NCI-H146 (cell line): Measurements from ENCODE around the gene CNIH2.

Experiments
- DNase-seq: peaks from one replicate; lab custom pipeline; 2025; lab: John Stamatoyannopoulos, UW

CNIH2 gene

DNA sequence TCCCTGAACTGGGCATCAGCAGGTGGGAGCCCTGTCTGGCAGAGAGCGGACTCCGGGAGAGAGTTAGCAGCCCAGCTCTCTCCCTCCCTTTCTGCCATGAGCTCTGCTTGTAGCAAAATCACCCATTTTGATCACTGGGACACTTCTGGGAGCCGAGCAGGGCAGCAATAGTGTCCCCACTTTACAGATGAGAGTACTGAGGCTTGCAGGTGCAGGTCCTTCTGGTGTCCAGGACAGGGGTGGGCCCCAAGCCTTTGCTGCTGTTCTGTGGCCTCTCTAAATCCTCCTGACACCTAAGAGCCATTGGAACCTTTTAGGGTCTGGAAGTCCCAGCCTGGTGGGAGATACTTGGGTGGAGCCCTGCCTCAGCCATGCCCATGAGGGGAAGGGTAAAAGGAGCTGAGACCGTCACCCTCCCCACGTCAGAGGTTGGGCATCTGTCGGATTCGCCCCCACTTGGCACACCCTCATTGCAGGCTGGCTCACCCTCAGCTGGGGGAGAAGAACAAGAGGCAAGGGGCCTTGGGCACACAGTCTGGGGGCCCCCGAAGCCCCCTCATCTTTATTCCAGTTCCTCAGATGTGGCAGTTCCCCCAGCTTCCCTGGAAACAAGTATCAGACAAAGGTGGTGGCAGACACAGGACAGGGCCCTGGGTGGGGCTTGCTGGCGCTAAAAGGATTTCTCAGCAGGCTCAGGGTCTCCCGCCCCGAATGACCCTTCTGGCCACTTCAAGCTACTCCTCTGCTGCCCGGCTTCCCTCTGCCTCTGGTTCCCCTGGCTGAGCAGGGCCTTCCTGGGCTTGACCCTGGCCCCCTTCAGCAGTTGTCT lies 53.8 kb downstream of the CNIH2 start:
- no peak for DNase-seq

DNA sequence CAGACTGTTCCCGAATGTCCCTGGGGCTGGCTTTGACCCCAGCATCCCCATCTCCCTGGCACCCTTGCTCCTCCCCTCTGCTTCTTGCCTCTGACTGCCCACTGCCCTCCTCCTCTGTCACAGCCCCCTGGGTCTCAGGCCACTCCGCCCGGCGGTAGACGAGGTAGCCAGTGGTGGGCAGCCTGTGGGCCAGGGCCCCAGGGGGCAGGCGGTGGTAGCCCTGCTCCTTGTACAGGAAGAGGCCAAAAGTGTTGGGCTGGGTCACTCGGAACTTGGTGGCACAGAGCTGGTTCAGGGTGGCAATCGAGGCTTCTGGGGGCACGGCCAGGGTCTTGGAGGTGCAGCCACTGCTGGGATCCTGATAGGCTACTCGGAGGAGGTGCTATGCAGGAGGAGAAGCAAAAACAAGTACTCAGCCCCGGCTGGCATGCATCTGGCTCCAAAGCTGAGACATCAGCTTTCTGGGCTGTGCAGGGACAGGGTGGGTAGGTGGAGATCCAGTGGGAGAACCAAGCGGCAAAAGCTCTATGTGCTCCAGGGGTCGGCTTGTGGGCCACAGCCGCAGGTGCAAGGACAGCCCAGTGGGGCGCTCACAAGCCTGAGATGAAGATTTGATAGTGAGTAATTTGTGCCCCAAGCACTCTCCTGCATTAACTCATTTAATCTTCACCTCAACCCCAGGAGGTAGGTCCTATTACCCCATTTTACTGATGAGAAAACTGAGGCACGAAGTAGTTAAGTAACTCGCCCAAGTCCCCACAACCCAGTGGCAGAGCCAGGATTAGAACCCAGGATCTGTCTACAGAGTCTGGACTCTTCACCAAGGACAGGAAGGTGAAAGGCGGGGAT lies 54.6 kb downstream of the CNIH2 start:
- DNase-seq: no peak

DNA sequence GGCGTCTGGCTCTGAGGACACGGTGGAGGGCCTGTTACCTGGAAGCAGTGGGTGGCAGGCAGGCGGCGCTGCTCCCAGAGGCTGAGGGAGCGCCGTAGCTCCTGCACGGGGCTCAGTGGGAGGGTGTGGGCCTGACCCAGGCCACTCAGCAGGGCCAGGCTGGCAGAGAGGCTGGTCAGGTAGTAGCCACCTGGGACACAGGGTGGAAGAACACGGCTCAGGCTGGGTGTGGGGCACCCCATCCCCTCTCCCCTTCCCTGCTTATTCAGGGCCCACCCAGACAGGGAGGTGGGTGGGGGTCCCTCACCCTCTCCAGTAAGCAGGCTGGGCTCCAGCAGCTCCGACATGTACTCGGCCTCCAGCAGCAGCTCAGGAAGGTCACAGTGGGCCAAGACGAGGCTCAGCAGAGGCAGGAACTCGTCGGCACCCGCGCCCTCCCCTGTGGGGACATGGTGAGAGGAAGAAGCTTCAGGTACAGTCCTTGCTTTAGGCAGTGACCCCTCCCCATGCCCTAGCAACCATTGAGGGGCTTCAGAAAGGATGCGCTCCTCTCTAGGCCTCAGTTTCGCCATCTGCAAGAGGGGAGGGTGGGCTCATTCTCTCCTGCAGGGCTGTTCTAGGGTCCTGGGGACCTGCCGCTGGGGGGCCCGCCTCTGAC lies 55.4 kb downstream of the CNIH2 start:
- DNase-seq: no peak
